Spinal cord (tissue), 10 donors: ENCODE measurements around the gene ZNF182. TPM values are rescaled to one million over a fixed set of nuclear protein-coding genes. Genes with fewer than 3 reads are reported as not detected.
"Not testable (repeated sequence)": the region's sequence is repeated elsewhere in the genome, so short reads cannot be mapped to it uniquely, and the experiment has no call there.

ENCODE experiments used
- DNase-seq, 6 donors: peaks; one replicate each; pipeline versions ENCODE4 v3.0.0 to v3.0.0-alpha.2; 2013 to 2015; ENCODE audit warnings: low spot score in 6 of 6, low read depth in 4 of 6
- H3K27ac ChIP-seq: one replicate; pipeline ENCODE4 v1.5.1; 2013; ENCODE audit warnings: low read depth, low read length, control low read depth
- H3K27me3 ChIP-seq: one replicate; pipeline ENCODE4 v1.6.1; 2013; ENCODE audit warnings: low read length; ENCODE audit not compliant: control insufficient read depth, insufficient read depth
- H3K36me3 ChIP-seq: one replicate; pipeline ENCODE4 v1.6.1; 2013; ENCODE audit warnings: low read length; ENCODE audit not compliant: control insufficient read depth, insufficient read depth
- H3K4me1 ChIP-seq: one replicate; pipeline ENCODE4 v1.6.1; 2013; ENCODE audit warnings: low read length; ENCODE audit not compliant: control insufficient read depth, insufficient read depth
- H3K4me3 ChIP-seq: one replicate; pipeline ENCODE4 v1.5.1; 2013; ENCODE audit warnings: low read depth, low read length, control low read depth
- H3K9me3 ChIP-seq: one replicate; pipeline ENCODE4 v1.6.1; 2013; ENCODE audit warnings: low read length; ENCODE audit not compliant: control insufficient read depth, insufficient read depth
- WGBS: methylation state at CpG from one replicate; pipeline ENCODE4 v1.1.5; 2013; ENCODE audit warnings: missing lambda C conversion rate; ENCODE audit not compliant: insufficient coverage; 5-methylcytosine and 5-hydroxymethylcytosine counted together
- polyA plus RNA-seq, 2 donors: library from polyadenylated mRNA; unstranded; fragments of 120-200 nt; gene quantifications; one replicate each; pipeline ENCODE4 v1.2.1, GENCODE V29; 2013; ENCODE audit not compliant: insufficient read length in 2 of 2
- total RNA-seq, 2 donors: library from RNA; depleted of rRNA in 1 of 2; stranded (reverse); fragments of 120-200 nt in 1 of 2; fragments of >200 nt in 1 of 2; gene quantifications; one replicate each; pipeline versions ENCODE4 v1.2.3 to v1.2.4, GENCODE V29; 2013 to 2014
- donor health status: healthy.

ZNF182 gene
- total and polyA plus RNA-seq, 4 donors: 6.4 to 9.0 (median 7.7) TPM

DNA sequence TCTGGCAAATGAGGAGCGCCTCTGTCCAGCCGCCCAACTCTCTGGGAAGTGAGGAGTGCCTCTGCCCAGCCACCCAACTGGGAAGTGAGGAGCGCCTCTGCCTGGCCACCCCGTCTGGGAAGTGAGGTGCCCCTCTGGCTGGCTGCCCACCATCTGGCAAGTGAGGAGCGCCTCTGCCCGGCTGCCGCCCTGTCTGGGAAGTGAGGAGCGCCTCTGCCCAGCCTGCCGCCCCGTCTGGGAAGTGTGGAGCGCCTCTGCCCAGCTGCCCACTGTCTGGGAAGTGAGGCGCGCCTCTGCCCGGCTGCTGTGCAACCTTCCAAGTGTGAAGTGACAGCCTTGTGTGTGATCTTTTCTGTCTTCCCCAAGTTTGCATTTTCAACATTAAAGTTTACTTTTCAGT, 38.3 kb downstream of the ZNF182 start:
- not testable (repeated sequence) for H3K4me3 ChIP-seq, H3K27me3 ChIP-seq, H3K36me3 ChIP-seq, DNase-seq, H3K9me3 ChIP-seq, H3K27ac ChIP-seq, H3K4me1 ChIP-seq
- WGBS: 82% methylated on average over 10 of the region's 14 CpGs

DNA sequence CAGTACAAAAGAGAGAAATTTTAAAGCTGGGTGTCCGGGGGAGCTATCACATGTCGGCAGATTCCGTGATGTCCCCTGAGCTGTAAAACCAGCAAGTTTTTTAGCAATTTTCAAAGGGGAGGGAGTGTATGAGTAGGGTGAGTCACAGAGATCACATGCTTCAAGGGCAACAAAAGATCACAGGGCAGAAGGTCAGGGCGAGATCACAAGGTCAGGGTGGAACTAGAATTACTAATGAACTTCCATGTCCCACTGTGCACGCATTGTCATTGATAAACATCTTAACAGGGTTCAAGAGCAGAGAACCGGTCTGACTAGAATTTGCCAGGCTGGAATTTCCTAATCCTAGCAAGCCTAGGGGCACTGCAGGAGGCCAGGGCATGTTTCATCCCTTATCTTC, 42.0 kb downstream of the ZNF182 start:
- 44% methylated on average over 5 of the region's 6 CpGs for WGBS
- H3K4me3 ChIP-seq, H3K27ac ChIP-seq: not testable (repeated sequence)

DNA sequence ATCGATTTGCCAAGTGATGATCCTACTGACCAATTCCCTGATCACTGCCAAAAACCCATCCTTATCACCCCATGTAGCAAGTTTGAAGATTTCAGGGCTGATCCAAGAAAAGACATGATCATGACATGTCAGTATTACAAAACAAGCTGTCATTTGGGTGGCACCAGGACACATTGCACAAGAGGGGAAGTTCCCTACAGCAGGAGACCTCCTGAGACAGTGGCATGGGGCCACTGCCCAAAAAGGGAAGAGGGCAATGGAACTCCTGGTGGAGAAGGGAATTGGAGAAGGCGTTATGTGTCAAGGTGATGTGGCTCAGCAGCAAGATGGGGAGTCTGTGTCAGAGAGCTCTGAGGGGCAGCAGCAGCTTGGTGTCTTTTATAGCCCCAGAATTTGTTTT, 43.4 kb downstream of the ZNF182 start:
- Histone ChIP-seq H3K27me3 (no peaks in the 10 kb centered on the region), H3K36me3 (no peaks in the 10 kb centered on the region), H3K9me3 (peaks cover under 1% of the 10 kb centered on the region), H3K27ac (no peak overlapping the region), H3K4me1 (no peaks in the 10 kb centered on the region), H3K4me3 (no peak overlapping the region)
- WGBS: 50% methylated on average over 2 of the region's 2 CpGs
- DNase-seq: no peak

More for the DNA sequence above, 42.0 kb downstream of the ZNF182 start:
- not testable (repeated sequence) for DNase-seq, H3K4me1 ChIP-seq, H3K9me3 ChIP-seq, H3K36me3 ChIP-seq, H3K27me3 ChIP-seq

DNA sequence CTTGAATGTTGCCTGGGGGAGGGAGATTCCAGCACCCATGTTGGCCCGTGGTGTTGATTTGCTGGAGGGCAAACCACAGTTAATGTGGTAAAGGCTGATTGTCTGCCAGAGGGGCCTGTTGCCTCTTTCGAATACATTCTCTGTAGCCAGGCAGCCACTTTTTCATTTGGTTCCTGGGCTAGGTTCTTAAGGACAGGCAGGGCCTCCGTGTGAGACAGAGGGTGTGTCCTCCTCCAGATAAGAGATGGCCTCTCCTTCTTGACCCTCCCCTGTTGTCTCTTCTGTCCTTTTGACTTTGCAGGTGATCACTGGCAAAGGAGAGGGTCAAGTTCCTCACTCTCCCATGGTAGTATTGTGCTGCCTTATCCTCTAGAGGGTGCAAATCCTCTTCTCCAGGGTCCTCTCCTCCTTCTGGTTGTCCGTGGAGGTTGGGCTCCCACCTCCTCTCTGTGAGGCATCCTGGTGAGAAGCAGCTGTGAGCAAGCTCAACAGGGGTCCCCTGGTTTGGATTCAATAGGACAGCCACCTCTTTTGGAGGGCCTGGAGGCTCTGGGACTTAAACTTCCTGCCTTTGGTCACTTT, 44.9 kb downstream of the ZNF182 start:
- Histone ChIP-seq H3K9me3 (no peaks in the 10 kb centered on the region), H3K36me3 (no peaks in the 10 kb centered on the region), H3K4me1 (no peaks in the 10 kb centered on the region), H3K27ac (no peak overlapping the region), H3K4me3 (no peak overlapping the region), H3K27me3 (no peaks in the 10 kb centered on the region)
- WGBS: 55% methylated on average over 2 of the region's 4 CpGs
- DNase-seq: no peak

DNA sequence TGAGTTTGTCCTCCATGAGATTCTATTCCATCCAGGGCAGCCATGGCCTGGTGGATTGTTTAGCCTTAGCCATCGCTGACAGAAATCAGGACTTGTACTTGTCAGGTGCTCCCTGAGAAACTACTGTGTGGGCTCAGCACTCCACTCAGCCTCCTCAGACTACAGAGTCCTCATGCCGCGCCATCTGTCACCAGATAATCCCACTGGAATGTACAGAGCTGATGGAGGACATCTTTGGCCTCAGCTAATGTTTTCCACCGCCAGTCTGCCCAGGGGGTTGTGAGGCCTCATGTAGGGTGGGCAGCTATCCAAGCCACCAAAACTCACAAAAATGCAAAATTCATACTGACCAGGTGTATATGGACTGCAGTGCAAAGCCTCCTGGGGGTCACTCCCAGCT, 45.6 kb downstream of the ZNF182 start:
- not testable (repeated sequence) for H3K4me3 ChIP-seq, DNase-seq, H3K36me3 ChIP-seq, H3K4me1 ChIP-seq, H3K9me3 ChIP-seq, H3K27me3 ChIP-seq, H3K27ac ChIP-seq
- WGBS: 80% methylated on average over 1 of the region's 4 CpGs

- H3K27me3 ChIP-seq: no peaks in the 10 kb centered on the region
- WGBS: 74% methylated on average over 13 of the region's 13 CpGs
- H3K27ac ChIP-seq: no peak overlapping the region
- no peak overlapping the region for H3K4me3 ChIP-seq
- peaks cover 6% of the 10 kb centered on the region for H3K9me3 ChIP-seq
- H3K4me1 ChIP-seq: no peaks in the 10 kb centered on the region
- no peaks in the 10 kb centered on the region for H3K36me3 ChIP-seq
- DNase-seq: no peak
These were observed 47.8 kb downstream of the ZNF182 start for GRCh38 chrX:47956016-47956415.

DNA sequence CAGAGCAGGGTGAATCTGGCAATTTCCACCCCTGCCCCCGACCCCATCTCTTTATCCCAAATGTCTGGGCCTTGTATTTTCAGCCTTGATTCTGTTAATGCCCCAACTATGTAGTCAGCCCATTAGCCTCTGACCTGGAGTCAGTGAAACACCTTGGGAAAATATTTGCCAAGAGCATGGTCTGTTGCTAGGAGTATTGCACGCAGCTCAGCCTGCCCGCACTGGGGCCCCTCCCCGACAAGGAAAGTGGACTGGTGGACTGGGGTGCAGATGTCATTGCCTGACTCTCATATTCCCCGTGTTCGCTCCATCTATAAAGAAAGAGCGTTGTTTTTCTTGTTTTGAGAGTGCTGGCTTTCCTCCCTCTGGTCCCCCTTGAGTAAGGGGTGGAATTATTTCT, 48.5 kb downstream of the ZNF182 start:
- not testable (repeated sequence) for DNase-seq, H3K27ac ChIP-seq
- WGBS: 52% methylated on average over 3 of the region's 7 CpGs

GRCh38 chrX:47941423-47941822, 62.4 kb downstream of the ZNF182 start:
- no peak overlapping the region for H3K4me3 ChIP-seq
- no peak for DNase-seq
- no peaks in the 10 kb centered on the region for H3K36me3 ChIP-seq
- H3K27ac ChIP-seq: no peak overlapping the region
- WGBS: 82% methylated on average over 2 of the region's 4 CpGs
- no peaks in the 10 kb centered on the region for H3K27me3 ChIP-seq
- H3K9me3 ChIP-seq: no peaks in the 10 kb centered on the region
- H3K4me1 ChIP-seq: no peaks in the 10 kb centered on the region

More for the DNA sequence above, 48.5 kb downstream of the ZNF182 start:
- not testable (repeated sequence) for H3K27me3 ChIP-seq, H3K4me1 ChIP-seq, H3K9me3 ChIP-seq, H3K36me3 ChIP-seq, H3K4me3 ChIP-seq

DNA sequence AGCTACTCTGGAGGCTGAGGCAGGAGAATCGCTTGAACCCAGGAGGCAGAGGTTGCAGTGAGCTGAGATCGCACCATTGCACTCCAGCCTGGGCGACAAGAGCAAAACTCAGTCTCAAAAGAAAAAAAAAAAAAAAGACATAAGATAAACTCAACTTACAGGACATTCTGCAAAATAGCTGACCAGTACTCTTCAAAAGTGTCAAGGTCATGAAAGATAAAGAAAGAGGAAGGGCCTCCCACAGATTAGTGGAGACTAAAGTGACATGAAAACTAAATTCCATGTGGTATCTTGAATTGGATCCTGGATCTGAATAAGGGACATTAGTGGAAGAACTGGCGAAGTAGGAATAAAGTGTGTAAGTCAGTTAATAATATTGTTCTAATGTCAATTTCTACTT, 63.3 kb downstream of the ZNF182 start:
- H3K9me3 ChIP-seq: no peaks in the 10 kb centered on the region
- no peak overlapping the region for H3K4me3 ChIP-seq
- no peak overlapping the region for H3K27ac ChIP-seq
- DNase-seq: no peak
- H3K4me1 ChIP-seq: no peaks in the 10 kb centered on the region
- no peaks in the 10 kb centered on the region for H3K36me3 ChIP-seq
- no CpG with 5 or more reads among the region's 4 CpGs for WGBS
- no peaks in the 10 kb centered on the region for H3K27me3 ChIP-seq

DNA sequence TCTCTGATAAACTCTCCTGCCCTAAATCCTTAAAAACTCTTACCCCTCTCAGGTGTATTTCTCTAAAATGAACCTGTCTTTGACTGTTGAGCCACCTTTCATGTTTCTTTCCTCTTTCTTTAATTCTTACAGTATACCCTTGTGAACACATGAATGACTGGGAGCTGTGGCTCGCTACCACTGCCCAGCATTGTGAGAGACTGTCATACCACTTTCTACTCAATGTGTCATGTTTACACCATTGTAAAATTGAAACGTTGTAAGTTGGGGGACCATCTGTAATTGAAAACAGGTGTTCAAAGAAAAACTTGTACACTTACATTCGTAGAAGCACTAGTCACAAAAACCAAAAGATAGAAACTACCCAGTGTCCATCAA, 66.9 kb downstream of the ZNF182 start:
- Histone ChIP-seq H3K4me3 (no peak overlapping the region), H3K4me1 (no peaks in the 10 kb centered on the region), H3K9me3 (no peaks in the 10 kb centered on the region), H3K36me3 (no peaks in the 10 kb centered on the region), H3K27ac (no peak overlapping the region), H3K27me3 (no peaks in the 10 kb centered on the region)
- no peak for DNase-seq
- WGBS: no CpG with 5 or more reads among the region's 3 CpGs
